ENCODE measurements around the gene CDK5. TPM values are rescaled to one million over a fixed set of nuclear protein-coding genes. Genes with fewer than 3 reads are reported as not detected.

The CDK5 gene
- total and polyA plus RNA-seq, 10 of the 15 experiments (the other 5 are each of a cell fraction or from before 2014, with no cell fraction given), result 1.5 to 33.4 (median 21.6) TPM

DNA sequence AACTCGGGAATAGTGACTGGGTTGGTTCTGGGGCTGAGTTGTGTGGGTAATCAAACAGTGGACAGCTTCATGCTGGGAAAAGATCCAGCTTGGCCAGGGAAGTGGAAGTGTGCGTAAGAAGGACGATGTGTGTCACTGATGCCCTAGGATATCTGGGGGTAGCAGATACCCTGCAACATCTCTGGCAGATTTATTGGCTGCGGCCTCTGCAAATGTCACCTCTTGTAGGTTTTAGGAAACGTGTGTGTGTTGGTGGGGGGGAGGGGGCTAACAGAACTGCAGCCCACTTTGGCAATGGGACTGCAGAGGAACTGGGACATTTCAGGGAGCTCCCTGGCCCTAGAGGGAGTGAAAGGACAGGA lies 27.6 kb upstream of the CDK5 start (continued):
- TF ChIP-seq CREB1 (IDR thresholded peaks at IDR 0.05; ENCODE audit: low read depth) (no peak), RELA (IDR thresholded peaks at IDR 0.05; ENCODE audit: borderline replicate concordance, partially characterized antibody) (no peak), NR2C1 (IDR thresholded peaks at IDR 0.05) (no peak)

- H4K20me1 ChIP-seq (ENCODE audit: control insufficient read depth, insufficient read depth), result no peaks in the 10 kb centered on the region; the same call in 1 of the 2 replicates
- peaks cover 38% of the 10 kb centered on the region for H3K4me1 ChIP-seq (ENCODE audit: control insufficient read depth, insufficient read depth, low read length)
- H3K9ac ChIP-seq (ENCODE audit: control insufficient read depth, insufficient read depth, low read length), result peak overlapping the region; percentile 65; the same call in 1 of the 2 replicates
- ChIA-PET RAD21 (ENCODE audit: unreplicated experiment) (interaction anchor here (2.3 kb wide), 1 partner anchor 56 kb away, joined by 10 read pairs; the partner anchor contains the start of gene ABCB8), CTCF (interaction anchor here (1.1 to 1.9 kb wide), 2 partner anchors 25 to 51 kb away, joined by 3 to 5 read pairs; no protein-coding TSS in a partner anchor), POLR2A (interaction anchor here (1.7 to 3.0 kb wide), 2 partner anchors 25 to 55 kb away, joined by 9 to 14 read pairs; partner anchors contain the start of genes ABCB8 and SLC4A2), SMC1A (ENCODE audit: uncharacterized antibody, unreplicated experiment) (interaction anchor here (3.2 kb wide), 1 partner anchor 55 kb away, joined by 16 read pairs; the partner anchor contains the start of gene ABCB8)
- BruUV-seq (replicated peaks), result no TSS peak
- DNase-seq (ENCODE audit: low read depth, low spot score), result no peak
- no peaks in the 10 kb centered on the region for H3K27me3 ChIP-seq (replicated peaks in 1 of 2; ENCODE audit: control insufficient read depth in 2 of 2, insufficient read depth in 2 of 2, low read length in 1 of 2)
- 35% methylated on average over 3 of the region's 3 CpGs for WGBS (ENCODE audit: insufficient coverage, insufficient replicate concordance, low lambda C conversion rate, missing lambda C conversion rate)
- H3K36me3 ChIP-seq (ENCODE audit: control insufficient read depth in 2 of 2, insufficient read depth in 2 of 2, low read length in 1 of 2), result no peaks in the 10 kb centered on the region
- no peak overlapping the region for H3K27ac ChIP-seq (ENCODE audit: control insufficient read depth, insufficient read depth)
- H3K4me2 ChIP-seq (ENCODE audit: control insufficient read depth, insufficient read depth), result peak overlapping the region; percentile 98
- no peak for FAIRE-seq
- intact Hi-C loops (cut with micrococcal nuclease; ENCODE audit: unreplicated experiment) (loop anchor here (2.0 kb wide), 1 partner anchor 55 kb away; the partner anchor contains the start of gene ABCB8), in situ Hi-C loops (cut with MboI) (no loop called here)
- H3K4me3 ChIP-seq, result peak overlapping the region; percentile 83
- TF ChIP-seq E4F1 (IDR thresholded peaks at IDR 0.05; ENCODE audit: borderline replicate concordance, partially characterized antibody), result no peak
- TF ChIP-seq GABPA (IDR thresholded peaks at IDR 0.05; ENCODE audit: low read depth), result no peak
- 0 out of 2 replicates have a peak, but pooled peaks have one; percentile 2 for TF ChIP-seq NBN (IDR thresholded peaks at IDR 0.05)
- TF ChIP-seq ELK1 (IDR thresholded peaks at IDR 0.05; ENCODE audit: low read depth, low read length), result no peak
- no peak for TF ChIP-seq MEF2B (IDR thresholded peaks at IDR 0.05; ENCODE audit: partially characterized antibody, poor library complexity, severe bottlenecking)
- ATAC-seq, result no peak
- peaks cover 66% of the 10 kb centered on the region for H3K79me2 ChIP-seq (ENCODE audit: control insufficient read depth, insufficient read depth, low read length)
- H3K9me3 ChIP-seq (replicated peaks; ENCODE audit: control insufficient read depth, insufficient read depth, low read length), result no peaks in the 10 kb centered on the region
- H2AFZ ChIP-seq (ENCODE audit: control insufficient read depth, low read depth, low read length), result peak overlapping the region; percentile 90
Observed at GRCh38 chr7:151083824-151084160, 26.1 kb upstream of the CDK5 start.
